HCT116 (cell line): ENCODE results near the gene LRRFIP1. TPM values are rescaled to one million over a fixed set of nuclear protein-coding genes. Genes with fewer than 3 reads are reported as not detected.

Experiments
- ATAC-seq: fragments of 200-7000 bp; cut with Tn5 transposase; 2 replicates; pipeline ENCODE4 v1.9.1; 2020; ENCODE audit warnings: mild to moderate bottlenecking, moderate library complexity
- BruUV-seq: library from RNA; stranded (reverse); fragments of 400-500 nt; replicated peaks from 2 replicates; lab custom pipeline; 2021; lab: Mats Ljungman, UMichigan
- CTCF ChIA-PET: fragments of 300-600 bp; sonication (Branson Sonifier 250); formaldehyde crosslinking; loops from one replicate; lab custom pipeline; 2021; ENCODE audit warnings: antibody characterized with exemption; lab: Charles Lee
- POLR2A ChIA-PET: fragments of 300-600, 350-600 bp; sonication (Branson Sonifier 250); formaldehyde crosslinking; loops from one replicate; lab custom pipeline; 2021; ENCODE audit warnings: antibody characterized with exemption; lab: Charles Lee
- RAD21 ChIA-PET, 2 experiments: fragments of 300-600 bp; sonication (Branson Sonifier 250); formaldehyde crosslinking; loops; one replicate each; lab custom pipeline; 2023; ENCODE audit warnings: low total read pairs in 2 of 2; ENCODE audit not compliant: uncharacterized antibody in 2 of 2, unreplicated experiment in 2 of 2, low non-redundant PET in 1 of 2; lab: Charles Lee
- DNase-seq: peaks from one replicate; pipeline ENCODE4 v3.0.0-alpha.2; 2010; ENCODE audit warnings: low read depth, low spot score
- H2AFZ ChIP-seq: fragments of 200-600 bp; shearing (Covaris generic), sonication (generic); 2 replicates; pipeline ENCODE4 v1.6.1; 2017; ENCODE audit warnings: low read depth, mixed run types, mixed read lengths, antibody characterized with exemption, low read length; ENCODE audit not compliant: poor library complexity, severe bottlenecking
- H3K27ac ChIP-seq: 2 replicates; pipeline ENCODE4 v1.5.1; 2012; ENCODE audit warnings: low read depth, low read length
- H3K27me3 ChIP-seq: fragments of 200-600 bp; sonication (generic); 2 replicates; pipeline ENCODE4 v1.6.1; 2016; ENCODE audit warnings: mixed run types, low read length, mixed read lengths; ENCODE audit not compliant: insufficient read depth
- H3K36me3 ChIP-seq, 2 experiments: fragments of 200-500 bp in 1 of 2; fragments of 200-600 bp in 1 of 2; sonication (Bioruptor generic) in 1 of 2; sonication (generic) in 1 of 2; 2 replicates each; pipeline versions ENCODE4 v1.5.1 to v1.6.1; 2014 to 2016; ENCODE audit warnings: low read length in 2 of 2, inconsistent platforms in 1 of 2, mixed read lengths in 1 of 2, mixed run types in 1 of 2; ENCODE audit not compliant: insufficient read depth in 2 of 2, control insufficient read depth in 1 of 2
- H3K4me1 ChIP-seq, 2 experiments: fragments of 200-600 bp in 1 of 2; sonication (generic) in 1 of 2; 2 replicates each; pipeline versions ENCODE4 v1.5.1 to v1.6.1; 2012 to 2017; ENCODE audit warnings: low read length in 2 of 2, inconsistent platforms in 1 of 2, mild to moderate bottlenecking in 1 of 2, mixed read lengths in 1 of 2, mixed run types in 1 of 2, moderate library complexity in 1 of 2; ENCODE audit not compliant: insufficient read depth in 2 of 2, control insufficient read depth in 1 of 2
- H3K4me2 ChIP-seq: fragments of 200-600 bp; sonication (generic); 2 replicates; pipeline ENCODE4 v1.6.1; 2017; ENCODE audit warnings: mixed run types, low read length, mixed read lengths
- H3K4me3 ChIP-seq, 2 experiments: fragments of 200-600 bp in 1 of 2; sonication (generic) in 1 of 2; replicated peaks in 1 of 2; 2 replicates each; pipeline ENCODE4 v1.5.1; 2011 to 2016; ENCODE audit warnings: low read length in 2 of 2, control low read depth in 1 of 2, low read depth in 1 of 2, mild to moderate bottlenecking in 1 of 2, mixed read lengths in 1 of 2, mixed run types in 1 of 2
- H3K79me2 ChIP-seq: fragments of 200-600 bp; sonication (generic); 2 replicates; pipeline ENCODE4 v1.6.1; 2017; ENCODE audit warnings: mild to moderate bottlenecking, mixed run types, low read length, moderate library complexity, mixed read lengths; ENCODE audit not compliant: insufficient read depth
- H3K9ac ChIP-seq: fragments of 200-600 bp; sonication (generic); 2 replicates; pipeline ENCODE4 v1.6.1; 2016; ENCODE audit warnings: low read length, mixed read lengths
- H3K9me2 ChIP-seq: fragments of 200-600 bp; sonication (generic), shearing (Covaris generic); 2 replicates; pipeline ENCODE4 v1.6.1; 2017; ENCODE audit warnings: mixed run types, mild to moderate bottlenecking, moderate library complexity; ENCODE audit not compliant: insufficient read depth
- H3K9me3 ChIP-seq, 2 experiments: fragments of 200-500 bp in 1 of 2; fragments of 200-600 bp in 1 of 2; sonication (Bioruptor generic) in 1 of 2; sonication (generic) in 1 of 2; 2 replicates each; pipeline ENCODE4 v1.6.1; 2014 to 2017; ENCODE audit warnings: low read length in 2 of 2, mixed read lengths in 2 of 2, inconsistent platforms in 1 of 2, low read depth in 1 of 2, mild to moderate bottlenecking in 1 of 2, mixed run types in 1 of 2, moderate library complexity in 1 of 2; ENCODE audit not compliant: control insufficient read depth in 1 of 2, insufficient read depth in 1 of 2
- H4K20me1 ChIP-seq: fragments of 200-600 bp; sonication (generic), shearing (Covaris generic); 2 replicates; pipeline ENCODE4 v1.6.1; 2017; ENCODE audit warnings: mixed run types, mild to moderate bottlenecking, moderate library complexity; ENCODE audit not compliant: insufficient read depth
- CBX3 ChIP-seq: IDR thresholded peaks from 2 replicates; pipeline ENCODE4 v1.6.1; 2012; ENCODE audit warnings: low read depth
- CTCF ChIP-seq, 3 experiments: fragments of 200-600 bp in 1 of 3; sonication (generic) in 1 of 3; IDR thresholded peaks in 2 of 3; conservative IDR thresholded peaks in 1 of 3; 2 replicates each; pipeline ENCODE4 v1.5.1; 2012 to 2017; ENCODE audit warnings: low read depth in 2 of 3, low read length in 2 of 3, antibody characterized with exemption in 1 of 3, borderline replicate concordance in 1 of 3, control low read depth in 1 of 3, mild to moderate bottlenecking in 1 of 3, mixed read lengths in 1 of 3, mixed run types in 1 of 3, moderate library complexity in 1 of 3; ENCODE audit not compliant: insufficient read depth in 1 of 3
- EGR1 ChIP-seq: IDR thresholded peaks from 2 replicates; pipeline ENCODE4 v1.6.1; 2012; ENCODE audit warnings: low read depth
- ELF1 ChIP-seq: IDR thresholded peaks from 2 replicates; pipeline ENCODE4 v1.6.1; 2012; ENCODE audit warnings: low read depth, borderline replicate concordance
- EZH2 ChIP-seq: fragments of 200-600 bp; sonication (generic); IDR thresholded peaks from 2 replicates; pipeline ENCODE4 v1.6.1; 2017; ENCODE audit warnings: antibody characterized with exemption, mixed run types
- EZH2phosphoT487 ChIP-seq: fragments of 200-600 bp; IDR thresholded peaks from 2 replicates; pipeline ENCODE4 v1.6.1; 2018; ENCODE audit warnings: antibody characterized with exemption, borderline replicate concordance
- FOSL1 ChIP-seq: IDR thresholded peaks from 2 replicates; pipeline ENCODE4 v1.6.1; 2012; ENCODE audit warnings: low read depth
- POLR2A ChIP-seq: IDR thresholded peaks from 2 replicates; pipeline ENCODE4 v1.7.0; 2011; ENCODE audit warnings: borderline replicate concordance; ENCODE audit not compliant: insufficient read depth, insufficient read length; ENCODE audit errors: extremely low read depth
- RAD21 ChIP-seq: IDR thresholded peaks from 2 replicates; pipeline ENCODE4 v1.6.1; 2012; ENCODE audit warnings: low read depth, mild to moderate bottlenecking
- REST ChIP-seq: IDR thresholded peaks from 2 replicates; pipeline ENCODE4 v1.6.1; 2012; ENCODE audit warnings: low read depth
- SIN3A ChIP-seq: IDR thresholded peaks from 2 replicates; pipeline ENCODE4 v1.6.1; 2012; ENCODE audit warnings: low read depth
- SRF ChIP-seq: IDR thresholded peaks from 2 replicates; pipeline ENCODE4 v1.6.1; 2012; ENCODE audit warnings: low read depth
- TCF7L2 ChIP-seq: IDR thresholded peaks from 2 replicates; pipeline ENCODE4 v1.7.0; 2011; ENCODE audit warnings: borderline replicate concordance, inconsistent platforms; ENCODE audit not compliant: insufficient read depth, insufficient read length; ENCODE audit errors: extremely low read depth
- YY1 ChIP-seq: IDR thresholded peaks from 2 replicates; pipeline ENCODE4 v1.6.1; 2011; ENCODE audit warnings: low read length, low read depth, moderate library complexity, mild to moderate bottlenecking; ENCODE audit not compliant: insufficient replicate concordance; ENCODE audit errors: extremely low read depth
- ZFX ChIP-seq: fragments of 450-650 bp; IDR thresholded peaks from 2 replicates; pipeline ENCODE4 v1.6.1; 2017
- intact Hi-C: fragments of 100-400 bp; cut with micrococcal nuclease; formaldehyde crosslinking; loops from 2 replicates; pipeline ENCODE4 v1.10.0; 2022
- total RNA-seq: library from RNA; stranded (reverse); gene quantifications from one replicate; pipeline ENCODE4 v1.2.1, GENCODE V29; 2021; ENCODE audit not compliant: unreplicated experiment

Gene LRRFIP1
- total RNA-seq, 1 experiment from 2014 or later = 76.9 TPM

GRCh38 chr2:237612527-237613357, 14.6 kb upstream of the LRRFIP1 start:
- H3K4me3 ChIP-seq = no peak overlapping the region
- no peaks in the 10 kb centered on the region for H4K20me1 ChIP-seq
- DNase-seq = no peak
- intact Hi-C loops = no loop called here
- H3K9me3 ChIP-seq = no peaks in the 10 kb centered on the region
- RAD21 ChIA-PET = no interaction called here
- no peaks in the 10 kb centered on the region; the same call in 1 of the 2 replicates for H3K27me3 ChIP-seq
- no peaks in the 10 kb centered on the region for H3K9me2 ChIP-seq
- TF ChIP-seq CTCF (IDR thresholded peaks at IDR 0.05 in 2 of 3, conservative IDR thresholded peaks at IDR 0.05 in 1 of 3; ENCODE audit: borderline replicate concordance in 1 of 3, insufficient read depth in 1 of 3, low read depth in 2 of 3, low read length in 2 of 3) (no peak), RAD21 (no peak)
- TF ChIP-seq, all 23 proteins: peak for 0
- Histone ChIP-seq H3K4me1 (peaks cover 2 to 15% of the 10 kb centered on the region in 2 experiments; a peak in 2 of 4 replicates), H2AFZ (no peak overlapping the region), H3K79me2 (no peaks in the 10 kb centered on the region), H3K9ac (no peak overlapping the region), H3K27ac (no peak overlapping the region), H3K4me2 (no peak overlapping the region), H3K36me3 (no peaks in the 10 kb centered on the region)
- BruUV-seq = no TSS peak
- no peak for ATAC-seq
- POLR2A ChIA-PET = no interaction called here
- CTCF ChIA-PET = no interaction called here

GRCh38 chr2:237613679-237614078, 13.7 kb upstream of the LRRFIP1 start:
- intact Hi-C loops = no loop called here
- no peaks in the 10 kb centered on the region for H3K9me3 ChIP-seq
- no peak overlapping the region for H3K27ac ChIP-seq
- no peak overlapping the region for H2AFZ ChIP-seq
- no peaks in the 10 kb centered on the region for H3K9me2 ChIP-seq
- ChIA-PET CTCF (no interaction called here), RAD21 (no interaction called here), POLR2A (no interaction called here)
- no peak overlapping the region for H3K9ac ChIP-seq
- peaks cover 2 to 15% of the 10 kb centered on the region in 2 experiments; a peak in 2 of 4 replicates for H3K4me1 ChIP-seq
- H4K20me1 ChIP-seq = no peaks in the 10 kb centered on the region
- H3K79me2 ChIP-seq = no peaks in the 10 kb centered on the region
- H3K4me2 ChIP-seq = no peak overlapping the region
- H3K27me3 ChIP-seq = no peaks in the 10 kb centered on the region; the same call in 1 of the 2 replicates
- no peak for ATAC-seq
- H3K36me3 ChIP-seq = no peaks in the 10 kb centered on the region
- BruUV-seq = no TSS peak
- no peak for DNase-seq
- no peak overlapping the region for H3K4me3 ChIP-seq
- no peak for TF ChIP-seq ZFX
- TF ChIP-seq YY1 = no peak
- TF ChIP-seq FOSL1 = no peak
- TF ChIP-seq POLR2A = no peak
- no peak for TF ChIP-seq CBX3
- no peak for TF ChIP-seq SRF
- no peak for TF ChIP-seq SIN3A
- no peak for TF ChIP-seq ELF1
- no peak for TF ChIP-seq TCF7L2
- TF ChIP-seq EZH2 = no peak
- no peak for TF ChIP-seq RAD21
- no peak for TF ChIP-seq EGR1
- no peak for TF ChIP-seq REST
- TF ChIP-seq EZH2phosphoT487 = no peak
